Stomach (tissue), 9 donors: ENCODE results near the gene PPFIA1. TPM values are rescaled to one million over a fixed set of nuclear protein-coding genes. Genes with fewer than 3 reads are reported as not detected.
A peak's percentile ranks its signal among the peaks of the same experiment; 100 is the strongest.

Experiments
- DNase-seq, 2 donors: peaks; one replicate each; pipeline versions ENCODE4 v3.0.0 to v3.0.0-alpha.2; 2013 to 2019
- H3K27ac ChIP-seq, 5 donors: fragments of 200-600 bp in 4 of 5; sonication (generic) in 4 of 5; one replicate each; pipeline ENCODE4 v1.5.1; 2013 to 2019; ENCODE audit warnings: mild to moderate bottlenecking in 1 of 5, moderate library complexity in 1 of 5
- H3K27me3 ChIP-seq, 3 donors: fragments of 200-600 bp; sonication (generic); one replicate each; pipeline ENCODE4 v1.5.1; 2017 to 2019; ENCODE audit warnings: mixed run types in 1 of 3
- H3K36me3 ChIP-seq, 4 donors: fragments of 200-600 bp; sonication (generic); 1 replicate in 3 of 4; 2 replicates in 1 of 4; pipeline ENCODE4 v1.5.1; 2016 to 2019
- H3K4me1 ChIP-seq, 4 donors: fragments of 200-600 bp; sonication (generic); one replicate each; pipeline ENCODE4 v1.5.1; 2016 to 2019
- H3K4me3 ChIP-seq, 4 donors: fragments of 200-600 bp; sonication (generic) in 3 of 4; one replicate each; pipeline ENCODE4 v1.5.1; 2016 to 2019; ENCODE audit warnings: mild to moderate bottlenecking in 1 of 4
- H3K9me3 ChIP-seq, 4 donors: fragments of 200-600 bp; sonication (generic); one replicate each; pipeline ENCODE4 v1.5.1; 2016 to 2019
- EP300 ChIP-seq: sonication (generic); formaldehyde crosslinking; IDR thresholded peaks from one replicate; pipeline ENCODE4 v1.6.1; 2017; ENCODE audit warnings: antibody characterized with exemption
- POLR2A ChIP-seq, 4 donors: fragments of 450-650 bp; IDR thresholded peaks; one replicate each; pipeline ENCODE4 v1.6.1; 2016; ENCODE audit warnings: antibody characterized with exemption in 4 of 4, control low read depth in 2 of 4, mild to moderate bottlenecking in 1 of 4, moderate library complexity in 1 of 4
- POLR2AphosphoS5 ChIP-seq, 3 donors: sonication (generic); formaldehyde crosslinking; IDR thresholded peaks; one replicate each; pipeline ENCODE4 v1.6.1; 2016; ENCODE audit warnings: antibody characterized with exemption in 3 of 3
- WGBS, 5 donors: extraction: QIAGEN DNeasy Blood & Tissue Kit in 3 of 5; methylation state at CpG; one replicate each; pipeline versions ENCODE4 v1.1.5 to v1.1.7; 2013 to 2018; 5-methylcytosine and 5-hydroxymethylcytosine counted together
- intact Hi-C: fragments of 100-400 bp; cut with DNase I; formaldehyde crosslinking; loops from one replicate; pipeline ENCODE4 v1.15.1; 2023; ENCODE audit warnings: low total_unique reads
- polyA plus RNA-seq, 3 donors: library from polyadenylated mRNA; stranded (reverse); fragments of 200-250 nt; gene quantifications; one replicate each; pipeline ENCODE4 v1.2.3, GENCODE V29; 2013
- total RNA-seq, 5 donors: library from RNA; depleted of rRNA; stranded (reverse); fragments of >200 nt; gene quantifications; one replicate each; pipeline versions ENCODE4 v1.1.0 to v1.2.3, GENCODE V29; 2014 to 2016
- TF ChIP-seq, protein P1 (sequence below), 7 experiments: fragments of 450-650 bp in 4 of 7; fragments of 200-600 bp in 3 of 7; sonication (generic) in 3 of 7; IDR thresholded peaks; one replicate each; pipeline ENCODE4 v1.5.1; 2016 to 2019; ENCODE audit warnings: antibody characterized with exemption in 7 of 7, control low read depth in 2 of 7, mild to moderate bottlenecking in 1 of 7
- donor health status: healthy with polysubstance abuse.
- donor health status: Bipolar disorder and iron deficiency.
- donor health status: healthy.

PPFIA1 gene
- total and polyA plus RNA-seq, 8 donors = 10.8 to 108 (median 35.5) TPM

DNA sequence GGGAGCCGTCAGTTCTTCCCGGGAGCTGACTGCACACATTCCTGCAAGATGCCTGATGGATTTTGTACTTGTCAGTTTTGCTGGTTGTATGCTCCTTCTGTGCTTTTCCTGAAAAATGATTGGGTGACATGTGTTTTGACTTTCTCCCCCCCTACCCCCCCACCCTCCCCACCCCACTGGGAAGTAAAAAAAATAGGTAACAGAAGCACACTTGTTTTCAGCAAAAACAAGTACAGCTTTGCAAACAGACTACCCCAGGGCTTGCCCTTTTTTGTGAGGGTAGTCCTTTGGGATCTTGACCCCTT is 1.1 kb downstream of the PPFIA1 start:
- peak overlapping the region in 2 of 5 donors; percentile 94 to 96 for H3K27ac ChIP-seq
- intact Hi-C loops = no loop called here
- H3K27me3 ChIP-seq = no peaks in the 10 kb centered on the region
- no peak for TF ChIP-seq POLR2AphosphoS5 (IDR thresholded peaks at IDR 0.05)
- TF ChIP-seq EP300 = no peak
- TF ChIP-seq, protein P1, sequence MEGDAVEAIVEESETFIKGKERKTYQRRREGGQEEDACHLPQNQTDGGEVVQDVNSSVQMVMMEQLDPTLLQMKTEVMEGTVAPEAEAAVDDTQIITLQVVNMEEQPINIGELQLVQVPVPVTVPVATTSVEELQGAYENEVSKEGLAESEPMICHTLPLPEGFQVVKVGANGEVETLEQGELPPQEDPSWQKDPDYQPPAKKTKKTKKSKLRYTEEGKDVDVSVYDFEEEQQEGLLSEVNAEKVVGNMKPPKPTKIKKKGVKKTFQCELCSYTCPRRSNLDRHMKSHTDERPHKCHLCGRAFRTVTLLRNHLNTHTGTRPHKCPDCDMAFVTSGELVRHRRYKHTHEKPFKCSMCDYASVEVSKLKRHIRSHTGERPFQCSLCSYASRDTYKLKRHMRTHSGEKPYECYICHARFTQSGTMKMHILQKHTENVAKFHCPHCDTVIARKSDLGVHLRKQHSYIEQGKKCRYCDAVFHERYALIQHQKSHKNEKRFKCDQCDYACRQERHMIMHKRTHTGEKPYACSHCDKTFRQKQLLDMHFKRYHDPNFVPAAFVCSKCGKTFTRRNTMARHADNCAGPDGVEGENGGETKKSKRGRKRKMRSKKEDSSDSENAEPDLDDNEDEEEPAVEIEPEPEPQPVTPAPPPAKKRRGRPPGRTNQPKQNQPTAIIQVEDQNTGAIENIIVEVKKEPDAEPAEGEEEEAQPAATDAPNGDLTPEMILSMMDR (IDR thresholded peaks at IDR 0.05) = no peak
- no peak for TF ChIP-seq POLR2A (IDR thresholded peaks at IDR 0.05)
- no peak for DNase-seq
- no peaks in the 10 kb centered on the region for H3K9me3 ChIP-seq
- H3K36me3 ChIP-seq = peaks cover 18 to 42% (median 33%) of the 10 kb centered on the region in 4 donors
- WGBS, 5 donors = 0 to 8% (median 6%) methylated on average over 2 of the region's 2 CpGs
- H3K4me3 ChIP-seq = peak overlapping the region; percentile 78 to 99 (median 92)
- H3K4me1 ChIP-seq = peaks cover 18 to 52% (median 37%) of the 10 kb centered on the region in 4 donors

DNA sequence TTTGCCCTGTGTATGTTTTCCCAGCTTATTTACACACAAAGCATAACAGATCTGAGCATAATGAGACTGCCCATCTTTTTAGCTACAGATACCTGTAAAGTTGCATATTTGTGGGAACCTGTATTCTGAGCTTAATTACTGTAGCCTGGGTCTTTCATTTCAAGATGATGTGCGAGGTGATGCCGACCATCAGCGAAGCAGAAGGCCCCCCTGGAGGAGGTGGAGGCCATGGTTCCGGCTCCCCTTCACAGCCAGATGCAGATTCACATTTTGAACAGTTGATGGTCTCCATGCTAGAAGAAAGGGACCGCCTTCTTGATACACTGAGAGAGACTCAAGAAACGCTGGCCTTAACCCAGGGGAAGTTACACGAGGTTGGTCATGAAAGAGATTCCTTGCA is 1.5 kb downstream of the PPFIA1 start:
- WGBS, 5 donors = 74 to 85% (median 81%) methylated on average over 7 of the region's 7 CpGs

DNA sequence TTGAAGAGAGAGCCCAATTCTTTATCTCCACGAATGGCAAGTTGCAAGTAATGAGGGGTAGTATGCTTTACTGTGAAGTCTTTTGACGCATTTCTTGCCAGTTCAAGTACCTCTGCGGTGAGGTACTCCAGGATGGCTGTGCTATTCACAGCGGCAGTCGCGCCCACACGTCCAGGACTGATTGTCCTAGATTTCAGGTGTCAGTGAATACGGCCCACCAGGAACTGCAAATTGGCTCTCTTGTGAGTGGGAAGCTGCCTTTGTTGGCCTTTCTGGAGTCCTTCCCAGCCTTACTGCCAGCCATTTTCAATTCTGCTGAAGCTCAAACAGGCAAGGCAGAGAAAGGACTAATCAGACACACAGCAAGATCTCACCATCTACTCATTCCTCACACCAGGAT is 8.5 kb downstream of the PPFIA1 start:
- intact Hi-C loops = no loop called here
- no peak overlapping the region for H3K27ac ChIP-seq
- no peak for TF ChIP-seq EP300
- no peak for TF ChIP-seq POLR2AphosphoS5 (IDR thresholded peaks at IDR 0.05)
- TF ChIP-seq POLR2A (IDR thresholded peaks at IDR 0.05) = no peak
- TF ChIP-seq, protein P1 (IDR thresholded peaks at IDR 0.05) = no peak
- H3K4me3 ChIP-seq = no peak overlapping the region
- peaks cover 0 to 19% (median 7%) of the 10 kb centered on the region in 4 donors for H3K4me1 ChIP-seq
- no peaks in the 10 kb centered on the region for H3K27me3 ChIP-seq
- DNase-seq = no peak
- 96 to 98% (median 97%) methylated on average over 8 of the region's 8 CpGs for WGBS, 5 donors
- peaks cover 22 to 81% (median 66%) of the 10 kb centered on the region in 4 donors for H3K36me3 ChIP-seq
- H3K9me3 ChIP-seq = no peaks in the 10 kb centered on the region

More for the DNA sequence above, 1.5 kb downstream of the PPFIA1 start:
- TF ChIP-seq EP300 = no peak
- no peak for TF ChIP-seq POLR2AphosphoS5 (IDR thresholded peaks at IDR 0.05)
- TF ChIP-seq POLR2A (IDR thresholded peaks at IDR 0.05) = no peak
- TF ChIP-seq, protein P1 (IDR thresholded peaks at IDR 0.05) = no peak
- H3K4me3 ChIP-seq = peak overlapping the region in 1 of 4 donors; percentile 96
- no peak overlapping the region for H3K27ac ChIP-seq
- H3K27me3 ChIP-seq = no peaks in the 10 kb centered on the region
- no peak for DNase-seq
- H3K9me3 ChIP-seq = no peaks in the 10 kb centered on the region
- peaks cover 18 to 52% (median 37%) of the 10 kb centered on the region in 4 donors for H3K4me1 ChIP-seq
- peaks cover 18 to 43% (median 34%) of the 10 kb centered on the region in 4 donors for H3K36me3 ChIP-seq
- intact Hi-C loops = no loop called here

DNA sequence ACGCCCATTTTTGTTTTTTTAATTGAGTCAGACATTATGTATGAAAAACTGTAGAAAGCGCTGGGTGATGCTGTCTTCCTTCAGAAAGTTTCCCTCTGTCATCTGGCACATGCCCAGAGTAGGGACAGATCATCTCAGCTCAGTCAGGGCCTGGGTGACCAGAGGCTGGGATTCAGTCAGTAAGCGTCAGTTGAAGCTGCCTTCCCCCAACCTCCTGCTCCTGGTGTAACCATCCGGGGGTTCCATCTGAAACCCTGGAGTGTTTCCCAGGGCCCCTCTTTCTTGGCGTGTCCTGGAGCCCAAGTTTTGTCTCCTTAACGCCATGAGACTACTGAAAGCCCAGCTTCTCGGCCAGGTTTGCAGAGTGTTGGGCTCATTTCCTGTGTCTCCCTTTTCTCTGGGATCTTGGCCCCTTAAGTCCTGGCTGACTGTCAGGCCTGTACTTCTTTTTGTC is 10.7 kb downstream of the PPFIA1 start:
- Histone ChIP-seq H3K9me3 (no peaks in the 10 kb centered on the region), H3K36me3 (peaks cover 30 to 81% (median 70%) of the 10 kb centered on the region in 4 donors), H3K27ac (peak overlapping the region in 1 of 5 donors; percentile 22), H3K4me1 (peaks cover 0 to 8% (median 0%) of the 10 kb centered on the region in 4 donors), H3K27me3 (no peaks in the 10 kb centered on the region), H3K4me3 (no peak overlapping the region)
- TF ChIP-seq POLR2AphosphoS5 (IDR thresholded peaks at IDR 0.05) = no peak
- TF ChIP-seq POLR2A (IDR thresholded peaks at IDR 0.05) = no peak
- TF ChIP-seq EP300 = no peak
- TF ChIP-seq, protein P1 (IDR thresholded peaks at IDR 0.05) = no peak
- 68 to 84% (median 79%) methylated on average over 7 of the region's 7 CpGs for WGBS, 5 donors
- peak in 1 of 2 donors; percentile 48 for DNase-seq
- intact Hi-C loops = no loop called here
